Endothelial cell of umbilical vein (primary cell): ENCODE results near the gene HSPA14. TPM values are rescaled to one million over a fixed set of nuclear protein-coding genes. Genes with fewer than 3 reads are reported as not detected.
"Not testable (repeated sequence)": the region's sequence is repeated elsewhere in the genome, so short reads cannot be mapped to it uniquely, and the experiment has no call there.

Experiments
- BruUV-seq: library from RNA; stranded (reverse); fragments of 400-500 nt; replicated peaks from 2 replicates; lab custom pipeline; 2021; lab: Mats Ljungman, UMichigan
- CTCF ChIA-PET: fragments of 300-600, 350-600 bp; sonication (Branson Sonifier 250); formaldehyde crosslinking; loops from one replicate; lab custom pipeline; 2021; ENCODE audit warnings: antibody characterized with exemption, inconsistent platforms; lab: Charles Lee
- POLR2A ChIA-PET: fragments of 300-600, 350-600 bp; sonication (Branson Sonifier 250); formaldehyde crosslinking; loops from one replicate; lab custom pipeline; 2021; ENCODE audit warnings: antibody characterized with exemption, inconsistent platforms; lab: Charles Lee
- DNase-seq: peaks from one replicate; pipeline ENCODE4 v3.0.0-alpha.2; 2011; ENCODE audit warnings: low read depth, low spot score
- FAIRE-seq: peaks from 2 replicates; lab custom pipeline; 2011; peaks lifted over from hg19 to GRCh38; lab: Jason Lieb, UNC
- H2AFZ ChIP-seq: 2 replicates; pipeline ENCODE4 v1.6.0; 2012; ENCODE audit warnings: low read depth, low read length, control low read depth, inconsistent platforms
- H3K27ac ChIP-seq: 2 replicates; pipeline ENCODE4 v1.5.1; 2011; ENCODE audit warnings: low read depth, mild to moderate bottlenecking, control low read depth, low read length, moderate library complexity; ENCODE audit not compliant: insufficient read depth
- H3K27me3 ChIP-seq, 2 experiments: 2 replicates each; pipeline versions ENCODE4 v1.6.0 to v1.6.1; 2011; ENCODE audit warnings: low read length in 2 of 2, mixed read lengths in 1 of 2; ENCODE audit not compliant: control insufficient read depth in 2 of 2, insufficient read depth in 2 of 2
- H3K36me3 ChIP-seq, 2 experiments: 2 replicates in 1 of 2; 3 replicates in 1 of 2; pipeline ENCODE4 v1.5.1; 2011; ENCODE audit warnings: low read length in 2 of 2, mild to moderate bottlenecking in 1 of 2, moderate library complexity in 1 of 2; ENCODE audit not compliant: control insufficient read depth in 2 of 2, insufficient read depth in 2 of 2; ENCODE audit errors: extremely low read depth in 1 of 2
- H3K4me1 ChIP-seq: 3 replicates; pipeline ENCODE4 v1.5.1; 2011; ENCODE audit warnings: mild to moderate bottlenecking, low read length; ENCODE audit not compliant: control insufficient read depth, insufficient read depth; ENCODE audit errors: extremely low read depth
- H3K4me2 ChIP-seq: 2 replicates; pipeline ENCODE4 v1.6.1; 2011; ENCODE audit warnings: low read length, control low read depth, mixed read lengths; ENCODE audit not compliant: insufficient read depth
- H3K4me3 ChIP-seq, 3 experiments: fragments of 200-600 bp in 1 of 3; sonication (generic), shearing (Covaris generic) in 1 of 3; replicated peaks in 1 of 3; 2 replicates each; pipeline ENCODE4 v1.5.1; 2011 to 2016; ENCODE audit warnings: control low read depth in 3 of 3, low read length in 3 of 3, mild to moderate bottlenecking in 2 of 3, inconsistent platforms in 1 of 3, low read depth in 1 of 3, moderate library complexity in 1 of 3; ENCODE audit not compliant: insufficient read depth in 1 of 3
- H3K79me2 ChIP-seq: 2 replicates; pipeline ENCODE4 v1.6.0; 2012; ENCODE audit warnings: low read length, inconsistent platforms; ENCODE audit not compliant: control insufficient read depth, insufficient read depth
- H3K9ac ChIP-seq: replicated peaks from 2 replicates; pipeline ENCODE3; 2011; ENCODE audit warnings: low read length, control low read depth; ENCODE audit not compliant: insufficient read depth; ENCODE audit errors: extremely low read depth
- H3K9me1 ChIP-seq: replicated peaks from 3 replicates; pipeline ENCODE4 v1.6.0; 2011; ENCODE audit warnings: mild to moderate bottlenecking, low read length; ENCODE audit not compliant: control insufficient read depth, insufficient read depth; ENCODE audit errors: extremely low read depth
- H3K9me3 ChIP-seq: replicated peaks from 2 replicates; pipeline ENCODE4 v1.5.1; 2012; ENCODE audit warnings: low read length, inconsistent platforms; ENCODE audit not compliant: control insufficient read depth, insufficient read depth
- H4K20me1 ChIP-seq: replicated peaks from 2 replicates; pipeline ENCODE3; 2011; ENCODE audit warnings: mild to moderate bottlenecking, low read length; ENCODE audit not compliant: control insufficient read depth, insufficient read depth; ENCODE audit errors: extremely low read depth
- CTCF ChIP-seq, 2 donors: IDR thresholded peaks; 1 replicate in 1 of 2; 2 replicates in 1 of 2; pipeline ENCODE4 v1.5.1; 2011; ENCODE audit warnings: low read length in 2 of 2, mild to moderate bottlenecking in 2 of 2, moderate library complexity in 2 of 2, control low read depth in 1 of 2, inconsistent platforms in 1 of 2, low read depth in 1 of 2; ENCODE audit not compliant: insufficient read depth in 1 of 2; ENCODE audit errors: extremely low read depth in 1 of 2
- FOS ChIP-seq: IDR thresholded peaks from 2 replicates; pipeline ENCODE4 v1.6.1; 2011; ENCODE audit warnings: mild to moderate bottlenecking, low read length, moderate library complexity, borderline replicate concordance; ENCODE audit not compliant: insufficient read depth
- JUN ChIP-seq: IDR thresholded peaks from 2 replicates; pipeline ENCODE4 v1.6.1; 2011; ENCODE audit warnings: borderline replicate concordance, low read depth; ENCODE audit not compliant: insufficient read length, insufficient read depth
- dilution Hi-C: fragments of 300-500 bp; cut with MboI; formaldehyde crosslinking; loops from one replicate; pipeline ENCODE4 v1.15.0; 2019; ENCODE audit warnings: low sequenced_read_pairs; ENCODE audit not compliant: extremely low pct_ligation_motif_present
- intact Hi-C: fragments of 100-400 bp; cut with micrococcal nuclease; formaldehyde crosslinking; loops from one replicate; pipeline ENCODE4 v1.10.0; 2022
- polyA plus RNA-seq, 4 experiments: library from polyadenylated mRNA; depleted of rRNA in 3 of 4; stranded (reverse) in 3 of 4; unstranded in 1 of 4; fragments of >200 nt; gene quantifications; 2 replicates each; pipeline versions ENCODE4 v1.2.1 to v1.2.3, GENCODE V29; 2011 to 2012; ENCODE audit warnings: missing spikeins in 1 of 4
- total RNA-seq: library from RNA; stranded (reverse); gene quantifications from 2 replicates; pipeline ENCODE4 v1.2.3, GENCODE V29; 2021

The HSPA14 gene
- total and polyA plus RNA-seq, 2 donors (not counting 3 experiments of a cell fraction or from before 2014, with no cell fraction given): 7.6 to 15.7 TPM

DNA sequence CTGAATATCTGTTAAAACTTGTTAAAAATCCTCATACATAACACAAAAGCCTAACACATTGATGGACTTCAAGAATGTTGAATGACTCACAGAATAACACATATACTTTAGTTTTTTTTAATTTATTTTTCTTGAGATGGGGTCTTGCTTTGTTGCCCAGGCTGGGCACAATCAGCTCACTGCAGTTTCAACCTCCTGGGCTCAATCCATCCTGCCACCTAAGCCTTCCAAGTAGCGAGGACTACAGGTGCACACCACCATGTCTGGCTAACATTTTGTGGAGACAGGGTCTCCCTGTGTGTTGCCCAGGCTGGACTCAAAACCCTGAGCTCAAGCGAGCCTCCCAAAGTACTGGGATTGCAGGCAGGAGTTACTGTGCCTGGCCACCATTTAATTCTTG, 68.7 kb downstream of the HSPA14 start:
- Histone ChIP-seq H4K20me1 (no peaks in the 10 kb centered on the region), H3K36me3 (peaks cover 3 to 27% of the 10 kb centered on the region in 2 experiments), H3K4me3 (no peak overlapping the region), H3K9me3 (no peaks in the 10 kb centered on the region), H3K27ac (no peak overlapping the region), H2AFZ (no peak overlapping the region), H3K4me2 (no peak overlapping the region), H3K4me1 (no peaks in the 10 kb centered on the region), H3K27me3 (no peaks in the 10 kb centered on the region), H3K9ac (no peak overlapping the region), H3K9me1 (peaks cover 2% of the 10 kb centered on the region), H3K79me2 (no peaks in the 10 kb centered on the region)
- TF ChIP-seq FOS (no peak), JUN (no peak), CTCF (IDR thresholded peaks at IDR 0.05; ENCODE audit: extremely low read depth in 1 of 2, insufficient read depth in 1 of 2, low read depth in 1 of 2, low read length in 2 of 2) (no peak)
- POLR2A ChIA-PET: no interaction called here
- intact Hi-C loops: no loop called here
- DNase-seq (no peak), FAIRE-seq (no peak)
- dilution Hi-C loops: no loop called here
- CTCF ChIA-PET: interaction anchor here (1.6 kb wide), 1 partner anchor 23 kb away, joined by 3 read pairs; no protein-coding TSS in a partner anchor
- BruUV-seq: no TSS peak

DNA sequence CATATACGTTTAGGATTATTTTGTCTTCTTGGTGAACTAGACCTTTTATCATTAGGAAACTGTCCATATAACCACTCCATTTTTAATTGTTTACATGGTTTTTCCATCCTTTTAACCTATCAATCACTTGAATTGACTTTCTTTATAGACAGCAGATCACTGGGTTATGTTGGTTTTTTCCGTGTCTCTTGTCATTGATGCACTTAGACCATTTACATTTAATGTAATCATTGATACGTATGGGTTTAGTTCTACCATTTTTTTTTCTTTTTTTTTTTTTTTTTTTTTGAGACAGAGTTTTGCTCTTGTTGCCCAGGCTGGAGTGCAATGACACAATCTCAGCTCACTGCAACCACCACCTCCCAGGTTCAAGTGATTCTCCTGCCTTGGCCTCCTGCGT, 69.5 kb downstream of the HSPA14 start:
- H3K9me1 ChIP-seq, H3K4me2 ChIP-seq, H4K20me1 ChIP-seq, H3K4me3 ChIP-seq, H3K27me3 ChIP-seq, intact Hi-C loops, CTCF ChIA-PET, BruUV-seq, dilution Hi-C loops, H2AFZ ChIP-seq, H3K4me1 ChIP-seq, H3K79me2 ChIP-seq, FAIRE-seq, H3K27ac ChIP-seq, DNase-seq, H3K9ac ChIP-seq, H3K9me3 ChIP-seq: not testable (repeated sequence)
- POLR2A ChIA-PET: interaction anchor here (0.7 kb wide), 1 partner anchor 8 kb away, joined by 6 read pairs; no protein-coding TSS in a partner anchor
- peaks cover 3 to 28% of the 10 kb centered on the region in 2 experiments for H3K36me3 ChIP-seq
